HL-60 (cell line): ENCODE data around the gene AUP1.

Source experiments
- DNase-seq, 2 experiments: peaks; one replicate each; pipeline ENCODE4 v3.0.0-alpha.2; 2010 to 2020; ENCODE audit warnings: low read depth in 1 of 2, low spot score in 1 of 2
- H3K27ac ChIP-seq: fragments of 250-450 bp; sonication (Bioruptor Pico); replicated peaks from 2 replicates; pipeline ENCODE4 v1.5.1; 2020; ENCODE audit warnings: mild to moderate bottlenecking, moderate library complexity
- H3K27me3 ChIP-seq: fragments of 250-450 bp; sonication (Bioruptor Pico); 2 replicates; pipeline ENCODE4 v1.5.1; 2021; ENCODE audit warnings: mild to moderate bottlenecking, moderate library complexity; ENCODE audit not compliant: insufficient read depth, poor library complexity, severe bottlenecking
- H3K4me3 ChIP-seq: replicated peaks from 2 replicates; pipeline ENCODE4 v1.5.1; 2011; ENCODE audit warnings: mild to moderate bottlenecking, control low read depth, low read length; ENCODE audit not compliant: insufficient read depth
- GABPA ChIP-seq: IDR thresholded peaks from 2 replicates; pipeline ENCODE4 v1.6.1; 2012; ENCODE audit warnings: low read depth
- POLR2AphosphoS5 ChIP-seq: IDR thresholded peaks from 2 replicates; pipeline ENCODE4 v1.6.1; 2012; ENCODE audit warnings: low read depth
- REST ChIP-seq: IDR thresholded peaks from 2 replicates; pipeline ENCODE4 v1.6.1; 2012; ENCODE audit warnings: low read depth; ENCODE audit not compliant: insufficient replicate concordance
- SPI1 ChIP-seq: IDR thresholded peaks from 2 replicates; pipeline ENCODE4 v1.6.1; 2012; ENCODE audit warnings: low read depth, mild to moderate bottlenecking, borderline replicate concordance
- TF ChIP-seq, protein P1 (sequence below): IDR thresholded peaks from one replicate; pipeline ENCODE4 v1.5.1; 2011; ENCODE audit warnings: low read length, control low read depth, inconsistent platforms; ENCODE audit not compliant: insufficient read depth

AUP1 gene

GRCh38 chr2:74481961-74482800, 47.3 kb downstream of the AUP1 start:
- Histone ChIP-seq H3K4me3 (peak overlapping the region; percentile 91), H3K27ac (peak overlapping the region; percentile 75), H3K27me3 (no peaks in the 10 kb centered on the region)
- peak in 1 of 2 experiments; percentile 67 for DNase-seq
- 0 out of 2 replicates have a peak, but pooled peaks have one; percentile 9 for TF ChIP-seq SPI1
- TF ChIP-seq, protein P1, sequence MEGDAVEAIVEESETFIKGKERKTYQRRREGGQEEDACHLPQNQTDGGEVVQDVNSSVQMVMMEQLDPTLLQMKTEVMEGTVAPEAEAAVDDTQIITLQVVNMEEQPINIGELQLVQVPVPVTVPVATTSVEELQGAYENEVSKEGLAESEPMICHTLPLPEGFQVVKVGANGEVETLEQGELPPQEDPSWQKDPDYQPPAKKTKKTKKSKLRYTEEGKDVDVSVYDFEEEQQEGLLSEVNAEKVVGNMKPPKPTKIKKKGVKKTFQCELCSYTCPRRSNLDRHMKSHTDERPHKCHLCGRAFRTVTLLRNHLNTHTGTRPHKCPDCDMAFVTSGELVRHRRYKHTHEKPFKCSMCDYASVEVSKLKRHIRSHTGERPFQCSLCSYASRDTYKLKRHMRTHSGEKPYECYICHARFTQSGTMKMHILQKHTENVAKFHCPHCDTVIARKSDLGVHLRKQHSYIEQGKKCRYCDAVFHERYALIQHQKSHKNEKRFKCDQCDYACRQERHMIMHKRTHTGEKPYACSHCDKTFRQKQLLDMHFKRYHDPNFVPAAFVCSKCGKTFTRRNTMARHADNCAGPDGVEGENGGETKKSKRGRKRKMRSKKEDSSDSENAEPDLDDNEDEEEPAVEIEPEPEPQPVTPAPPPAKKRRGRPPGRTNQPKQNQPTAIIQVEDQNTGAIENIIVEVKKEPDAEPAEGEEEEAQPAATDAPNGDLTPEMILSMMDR = no peak

GRCh38 chr2:74481431-74481830, 48.1 kb downstream of the AUP1 start:
- no peak overlapping the region for H3K27ac ChIP-seq
- TF ChIP-seq SPI1 = no peak
- no peak for TF ChIP-seq GABPA
- TF ChIP-seq, protein P1 = no peak
- TF ChIP-seq POLR2AphosphoS5 = no peak
- TF ChIP-seq REST = no peak
- peak overlapping the region; percentile 91 for H3K4me3 ChIP-seq
- H3K27me3 ChIP-seq = no peaks in the 10 kb centered on the region
- no peak for DNase-seq
